WTC11 (cell line): ENCODE results near the gene RGS5. TPM values are rescaled to one million over a fixed set of nuclear protein-coding genes. Genes with fewer than 3 reads are reported as not detected.

Experiments used
- ATAC-seq: fragments of 200-7000 bp; cut with Tn5 transposase; 2 replicates; pipeline ENCODE4 v1.10.0; 2021; ENCODE audit warnings: mild to moderate bottlenecking, moderate library complexity
- CTCF ChIA-PET: fragments of 300-600 bp; sonication (Branson Sonifier 250); formaldehyde crosslinking; loops from one replicate; lab custom pipeline; 2021; ENCODE audit warnings: antibody characterized with exemption; lab: Charles Lee
- POLR2A ChIA-PET: fragments of 350-600 bp; sonication (Branson Sonifier 250); formaldehyde crosslinking; loops from one replicate; lab custom pipeline; 2021; ENCODE audit warnings: antibody characterized with exemption; lab: Charles Lee
- DNase-seq: peaks from one replicate; pipeline ENCODE4 v3.0.0; 2021; ENCODE audit warnings: low spot score
- H3K27ac Mint-ChIP-seq: 2 replicates; pipeline ENCODE4 v1.8.0; 2021; ENCODE audit warnings: mixed read lengths
- H3K27me3 Mint-ChIP-seq: 2 replicates; pipeline ENCODE4 v1.8.0; 2021; ENCODE audit warnings: low read depth, mild to moderate bottlenecking, moderate library complexity, mixed read lengths
- H3K36me3 Mint-ChIP-seq: 2 replicates; pipeline ENCODE4 v1.8.0; 2021; ENCODE audit warnings: mixed read lengths
- H3K4me1 Mint-ChIP-seq: 2 replicates; pipeline ENCODE4 v1.8.0; 2022; ENCODE audit warnings: mixed read lengths
- H3K4me3 Mint-ChIP-seq: 2 replicates; pipeline ENCODE4 v1.8.0; 2021; ENCODE audit warnings: mild to moderate bottlenecking, moderate library complexity, mixed read lengths
- H3K9me3 Mint-ChIP-seq: 2 replicates; pipeline ENCODE4 v1.8.0; 2021; ENCODE audit warnings: mixed read lengths
- ATF1 ChIP-seq: sonication (generic); formaldehyde crosslinking; IDR thresholded peaks from 2 replicates; pipeline ENCODE4 v1.8.1; 2023; ENCODE audit warnings: mild to moderate bottlenecking, moderate library complexity, missing genetic modification reagents
- ETV6 ChIP-seq: sonication (generic); formaldehyde crosslinking; IDR thresholded peaks from 2 replicates; pipeline ENCODE4 v1.8.1; 2022; ENCODE audit warnings: mild to moderate bottlenecking, missing genetic modification reagents
- GTF2I ChIP-seq: fragments of 250-450 bp; sonication (Bioruptor Pico); conservative IDR thresholded peaks from 2 replicates; pipeline ENCODE4 v1.4.0; 2021; ENCODE audit warnings: mild to moderate bottlenecking
- HMGA2 ChIP-seq: fragments of 250-450 bp; sonication (Bioruptor Pico); IDR thresholded peaks from 2 replicates; pipeline ENCODE4 v1.4.0; 2021; ENCODE audit warnings: mild to moderate bottlenecking, moderate library complexity
- KAT7 ChIP-seq: sonication (generic); formaldehyde crosslinking; IDR thresholded peaks from 2 replicates; pipeline ENCODE4 v1.8.1; 2023; ENCODE audit warnings: missing genetic modification reagents, mild to moderate bottlenecking, borderline replicate concordance
- MYBL2 ChIP-seq: sonication (generic); formaldehyde crosslinking; IDR thresholded peaks from 2 replicates; pipeline ENCODE4 v1.8.1; 2023; ENCODE audit warnings: mild to moderate bottlenecking, moderate library complexity, missing genetic modification reagents
- NFATC4 ChIP-seq: fragments of 250-450 bp; sonication (Bioruptor Pico); IDR thresholded peaks from 2 replicates; pipeline ENCODE4 v1.9.0; 2021; ENCODE audit warnings: mild to moderate bottlenecking
- NFYB ChIP-seq: sonication (generic); formaldehyde crosslinking; conservative IDR thresholded peaks from 2 replicates; pipeline ENCODE4 v1.8.0; 2022; ENCODE audit warnings: low read depth, missing genetic modification reagents
- NR1H2 ChIP-seq: sonication (generic); formaldehyde crosslinking; IDR thresholded peaks from 2 replicates; pipeline ENCODE4 v1.9.0; 2021; ENCODE audit warnings: mild to moderate bottlenecking, moderate library complexity, missing genetic modification reagents
- SMAD3 ChIP-seq: sonication (generic); formaldehyde crosslinking; IDR thresholded peaks from 2 replicates; pipeline ENCODE4 v1.8.0; 2022; ENCODE audit warnings: missing genetic modification reagents, mild to moderate bottlenecking, borderline replicate concordance
- TEAD4 ChIP-seq: sonication (generic); formaldehyde crosslinking; IDR thresholded peaks from 2 replicates; pipeline ENCODE4 v1.8.0; 2022; ENCODE audit warnings: mild to moderate bottlenecking, missing genetic modification reagents
- ZNF396 ChIP-seq: fragments of 250-450 bp; sonication (Bioruptor Pico); IDR thresholded peaks from 2 replicates; pipeline ENCODE4 v1.8.0; 2021; ENCODE audit warnings: mild to moderate bottlenecking, moderate library complexity, borderline replicate concordance
- total RNA-seq: library from RNA; stranded (reverse); gene quantifications from 3 replicates; pipeline ENCODE4 v1.2.3, GENCODE V29; 2021
- TF ChIP-seq, protein P1 (sequence below): fragments of 250-450 bp; sonication (Bioruptor Pico); IDR thresholded peaks from 2 replicates; pipeline ENCODE4 v1.9.0; 2021; ENCODE audit warnings: moderate library complexity, mild to moderate bottlenecking, inconsistent platforms, borderline replicate concordance
- TF ChIP-seq, protein P2 (sequence below): sonication (generic); formaldehyde crosslinking; IDR thresholded peaks from 2 replicates; pipeline ENCODE4 v1.8.1; 2023; ENCODE audit warnings: mild to moderate bottlenecking, moderate library complexity, missing genetic modification reagents
- TF ChIP-seq, protein P3 (sequence below): sonication (generic); formaldehyde crosslinking; IDR thresholded peaks from 2 replicates; pipeline ENCODE4 v1.8.0; 2023; ENCODE audit warnings: missing genetic modification reagents, mild to moderate bottlenecking, borderline replicate concordance
- TF ChIP-seq, protein P4 (sequence below): fragments of 250-450 bp; sonication (Bioruptor Pico); IDR thresholded peaks from 2 replicates; pipeline ENCODE4 v1.8.0; 2021; ENCODE audit warnings: mild to moderate bottlenecking
- TF ChIP-seq, protein P5 (sequence below): sonication (generic); formaldehyde crosslinking; IDR thresholded peaks from 2 replicates; pipeline ENCODE4 v1.8.1; 2022; ENCODE audit warnings: mild to moderate bottlenecking, missing genetic modification reagents, moderate library complexity, borderline replicate concordance
- TF ChIP-seq, protein P6 (sequence below): sonication (generic); formaldehyde crosslinking; IDR thresholded peaks from 2 replicates; pipeline ENCODE4 v1.8.1; 2023; ENCODE audit warnings: mild to moderate bottlenecking, missing genetic modification reagents, moderate library complexity

RGS5 gene
- total RNA-seq, 1 experiment from 2014 or later: 23.6 TPM

DNA sequence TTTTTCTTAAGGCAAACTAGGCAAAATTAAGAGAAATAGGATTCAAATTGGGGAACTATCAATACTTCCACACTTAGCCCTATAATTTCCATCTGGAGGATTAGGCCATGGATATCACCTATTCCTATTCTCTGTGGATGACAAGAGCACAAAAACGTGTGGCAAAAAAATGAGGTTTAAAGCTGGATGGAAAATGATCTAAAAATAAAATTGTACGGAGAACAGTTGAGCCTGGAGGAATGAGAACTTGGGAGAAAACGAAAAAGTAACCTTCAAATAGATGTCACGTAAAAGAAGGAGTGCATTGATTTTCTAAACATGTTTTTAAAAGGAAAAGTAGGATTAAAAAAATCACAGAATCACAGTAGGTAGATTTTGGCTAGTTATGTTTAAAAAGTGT, 77.9 kb downstream of the RGS5 start:
- peaks cover 6% of the 10 kb centered on the region for H3K4me1 Mint-ChIP-seq
- H3K4me3 Mint-ChIP-seq: no peak overlapping the region
- H3K9me3 Mint-ChIP-seq: no peaks in the 10 kb centered on the region
- no peaks in the 10 kb centered on the region for H3K27me3 Mint-ChIP-seq
- ATAC-seq (no peak), DNase-seq (no peak)
- no peaks in the 10 kb centered on the region for H3K36me3 Mint-ChIP-seq
- H3K27ac Mint-ChIP-seq: no peak overlapping the region
- TF ChIP-seq, protein P1, sequence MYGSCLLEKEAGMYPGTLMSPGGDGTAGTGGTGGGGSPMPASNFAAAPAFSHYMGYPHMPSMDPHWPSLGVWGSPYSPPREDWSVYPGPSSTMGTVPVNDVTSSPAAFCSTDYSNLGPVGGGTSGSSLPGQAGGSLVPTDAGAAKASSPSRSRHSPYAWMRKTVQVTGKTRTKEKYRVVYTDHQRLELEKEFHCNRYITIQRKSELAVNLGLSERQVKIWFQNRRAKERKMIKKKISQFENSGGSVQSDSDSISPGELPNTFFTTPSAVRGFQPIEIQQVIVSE (CRISPR knock-in tag): no peak
- TF ChIP-seq NR1H2 (CRISPR knock-in tag): no peak
- TF ChIP-seq TEAD4 (CRISPR knock-in tag): no peak
- TF ChIP-seq, protein P2, sequence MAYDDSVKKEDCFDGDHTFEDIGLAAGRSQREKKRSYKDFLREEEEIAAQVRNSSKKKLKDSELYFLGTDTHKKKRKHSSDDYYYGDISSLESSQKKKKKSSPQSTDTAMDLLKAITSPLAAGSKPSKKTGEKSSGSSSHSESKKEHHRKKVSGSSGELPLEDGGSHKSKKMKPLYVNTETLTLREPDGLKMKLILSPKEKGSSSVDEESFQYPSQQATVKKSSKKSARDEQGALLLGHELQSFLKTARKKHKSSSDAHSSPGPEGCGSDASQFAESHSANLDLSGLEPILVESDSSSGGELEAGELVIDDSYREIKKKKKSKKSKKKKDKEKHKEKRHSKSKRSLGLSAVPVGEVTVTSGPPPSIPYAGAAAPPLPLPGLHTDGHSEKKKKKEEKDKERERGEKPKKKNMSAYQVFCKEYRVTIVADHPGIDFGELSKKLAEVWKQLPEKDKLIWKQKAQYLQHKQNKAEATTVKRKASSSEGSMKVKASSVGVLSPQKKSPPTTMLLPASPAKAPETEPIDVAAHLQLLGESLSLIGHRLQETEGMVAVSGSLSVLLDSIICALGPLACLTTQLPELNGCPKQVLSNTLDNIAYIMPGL: no peak
- TF ChIP-seq KAT7 (CRISPR knock-in tag): no peak
- TF ChIP-seq MYBL2 (CRISPR knock-in tag): no peak
- no peak for TF ChIP-seq NFATC4 (CRISPR knock-in tag)
- CTCF ChIA-PET: no interaction called here
- POLR2A ChIA-PET: no interaction called here

DNA sequence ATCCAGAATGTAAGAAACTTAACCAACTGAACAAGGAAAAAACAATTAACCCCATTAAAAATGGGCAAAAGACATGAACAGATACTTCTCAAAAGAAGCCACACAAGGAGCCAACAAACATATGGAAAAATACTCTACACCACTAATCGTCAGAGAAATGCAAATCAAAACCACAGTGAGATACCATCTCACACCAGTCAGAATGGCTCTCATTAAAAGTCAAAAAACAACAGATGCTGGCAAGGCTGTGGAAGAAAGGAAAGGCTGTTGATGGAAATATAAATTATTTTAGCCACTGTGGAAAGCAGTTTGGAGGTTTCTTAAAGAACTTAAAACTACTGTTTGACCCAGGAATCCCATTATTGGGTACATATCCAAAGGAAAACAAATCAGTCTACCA, 82.3 kb downstream of the RGS5 start:
- H3K27ac Mint-ChIP-seq: no peak overlapping the region
- H3K27me3 Mint-ChIP-seq: no peaks in the 10 kb centered on the region; the same call in 1 of the 2 replicates
- no peaks in the 10 kb centered on the region for H3K9me3 Mint-ChIP-seq
- no peak for ATAC-seq
- TF ChIP-seq, protein P3, sequence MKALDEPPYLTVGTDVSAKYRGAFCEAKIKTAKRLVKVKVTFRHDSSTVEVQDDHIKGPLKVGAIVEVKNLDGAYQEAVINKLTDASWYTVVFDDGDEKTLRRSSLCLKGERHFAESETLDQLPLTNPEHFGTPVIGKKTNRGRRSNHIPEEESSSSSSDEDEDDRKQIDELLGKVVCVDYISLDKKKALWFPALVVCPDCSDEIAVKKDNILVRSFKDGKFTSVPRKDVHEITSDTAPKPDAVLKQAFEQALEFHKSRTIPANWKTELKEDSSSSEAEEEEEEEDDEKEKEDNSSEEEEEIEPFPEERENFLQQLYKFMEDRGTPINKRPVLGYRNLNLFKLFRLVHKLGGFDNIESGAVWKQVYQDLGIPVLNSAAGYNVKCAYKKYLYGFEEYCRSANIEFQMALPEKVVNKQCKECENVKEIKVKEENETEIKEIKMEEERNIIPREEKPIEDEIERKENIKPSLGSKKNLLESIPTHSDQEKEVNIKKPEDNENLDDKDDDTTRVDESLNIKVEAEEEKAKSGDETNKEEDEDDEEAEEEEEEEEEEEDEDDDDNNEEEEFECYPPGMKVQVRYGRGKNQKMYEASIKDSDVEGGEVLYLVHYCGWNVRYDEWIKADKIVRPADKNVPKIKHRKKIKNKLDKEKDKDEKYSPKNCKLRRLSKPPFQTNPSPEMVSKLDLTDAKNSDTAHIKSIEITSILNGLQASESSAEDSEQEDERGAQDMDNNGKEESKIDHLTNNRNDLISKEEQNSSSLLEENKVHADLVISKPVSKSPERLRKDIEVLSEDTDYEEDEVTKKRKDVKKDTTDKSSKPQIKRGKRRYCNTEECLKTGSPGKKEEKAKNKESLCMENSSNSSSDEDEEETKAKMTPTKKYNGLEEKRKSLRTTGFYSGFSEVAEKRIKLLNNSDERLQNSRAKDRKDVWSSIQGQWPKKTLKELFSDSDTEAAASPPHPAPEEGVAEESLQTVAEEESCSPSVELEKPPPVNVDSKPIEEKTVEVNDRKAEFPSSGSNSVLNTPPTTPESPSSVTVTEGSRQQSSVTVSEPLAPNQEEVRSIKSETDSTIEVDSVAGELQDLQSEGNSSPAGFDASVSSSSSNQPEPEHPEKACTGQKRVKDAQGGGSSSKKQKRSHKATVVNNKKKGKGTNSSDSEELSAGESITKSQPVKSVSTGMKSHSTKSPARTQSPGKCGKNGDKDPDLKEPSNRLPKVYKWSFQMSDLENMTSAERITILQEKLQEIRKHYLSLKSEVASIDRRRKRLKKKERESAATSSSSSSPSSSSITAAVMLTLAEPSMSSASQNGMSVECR (CRISPR knock-in tag): no peak
- TF ChIP-seq ATF1 (CRISPR knock-in tag): no peak
- POLR2A ChIA-PET: no interaction called here
- no peak for DNase-seq
- H3K4me1 Mint-ChIP-seq: peaks cover 7% of the 10 kb centered on the region
- CTCF ChIA-PET: no interaction called here
- no peak overlapping the region for H3K4me3 Mint-ChIP-seq
- no peaks in the 10 kb centered on the region for H3K36me3 Mint-ChIP-seq

DNA sequence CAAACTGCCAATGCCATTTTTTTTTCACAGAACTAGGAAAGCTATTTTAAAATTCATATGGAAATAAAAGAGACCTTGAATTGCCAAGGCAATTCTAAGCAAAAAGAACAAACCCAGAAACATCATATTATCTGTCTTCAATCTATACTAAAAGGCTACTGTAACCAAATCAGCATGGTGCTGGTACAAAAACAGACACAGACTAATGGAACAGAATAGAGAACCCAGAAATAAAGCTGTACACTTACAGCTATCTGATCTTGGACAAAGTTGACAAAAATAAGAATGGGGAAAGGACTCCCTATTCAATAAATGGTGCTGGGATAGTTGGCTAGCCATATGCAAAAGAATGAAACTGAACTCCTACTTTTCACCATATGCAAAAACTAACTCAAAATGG, 83.0 kb downstream of the RGS5 start:
- Mint-ChIP-seq H3K27ac (no peak overlapping the region), H3K9me3 (no peaks in the 10 kb centered on the region), H3K36me3 (no peaks in the 10 kb centered on the region), H3K4me3 (no peak overlapping the region), H3K4me1 (peaks cover 7% of the 10 kb centered on the region), H3K27me3 (no peaks in the 10 kb centered on the region; the same call in 1 of the 2 replicates)
- no peak for ATAC-seq
- CTCF ChIA-PET: no interaction called here
- POLR2A ChIA-PET: interaction anchor here (0.6 kb wide), 1 partner anchor 46 kb away, joined by 5 read pairs; no protein-coding TSS in a partner anchor
- no peak for DNase-seq
- TF ChIP-seq, protein P3 (CRISPR knock-in tag): no peak
- TF ChIP-seq HMGA2 (CRISPR knock-in tag) (no peak), GTF2I (CRISPR knock-in tag) (no peak), ZNF396 (CRISPR knock-in tag) (no peak), SMAD3 (CRISPR knock-in tag) (no peak), NFYB (CRISPR knock-in tag) (no peak), ETV6 (CRISPR knock-in tag) (no peak)
- TF ChIP-seq, protein P4, sequence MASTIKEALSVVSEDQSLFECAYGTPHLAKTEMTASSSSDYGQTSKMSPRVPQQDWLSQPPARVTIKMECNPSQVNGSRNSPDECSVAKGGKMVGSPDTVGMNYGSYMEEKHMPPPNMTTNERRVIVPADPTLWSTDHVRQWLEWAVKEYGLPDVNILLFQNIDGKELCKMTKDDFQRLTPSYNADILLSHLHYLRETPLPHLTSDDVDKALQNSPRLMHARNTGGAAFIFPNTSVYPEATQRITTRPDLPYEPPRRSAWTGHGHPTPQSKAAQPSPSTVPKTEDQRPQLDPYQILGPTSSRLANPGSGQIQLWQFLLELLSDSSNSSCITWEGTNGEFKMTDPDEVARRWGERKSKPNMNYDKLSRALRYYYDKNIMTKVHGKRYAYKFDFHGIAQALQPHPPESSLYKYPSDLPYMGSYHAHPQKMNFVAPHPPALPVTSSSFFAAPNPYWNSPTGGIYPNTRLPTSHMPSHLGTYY: no peak
- TF ChIP-seq, protein P5, sequence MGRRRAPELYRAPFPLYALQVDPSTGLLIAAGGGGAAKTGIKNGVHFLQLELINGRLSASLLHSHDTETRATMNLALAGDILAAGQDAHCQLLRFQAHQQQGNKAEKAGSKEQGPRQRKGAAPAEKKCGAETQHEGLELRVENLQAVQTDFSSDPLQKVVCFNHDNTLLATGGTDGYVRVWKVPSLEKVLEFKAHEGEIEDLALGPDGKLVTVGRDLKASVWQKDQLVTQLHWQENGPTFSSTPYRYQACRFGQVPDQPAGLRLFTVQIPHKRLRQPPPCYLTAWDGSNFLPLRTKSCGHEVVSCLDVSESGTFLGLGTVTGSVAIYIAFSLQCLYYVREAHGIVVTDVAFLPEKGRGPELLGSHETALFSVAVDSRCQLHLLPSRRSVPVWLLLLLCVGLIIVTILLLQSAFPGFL (CRISPR knock-in tag): no peak
- TF ChIP-seq, protein P6, sequence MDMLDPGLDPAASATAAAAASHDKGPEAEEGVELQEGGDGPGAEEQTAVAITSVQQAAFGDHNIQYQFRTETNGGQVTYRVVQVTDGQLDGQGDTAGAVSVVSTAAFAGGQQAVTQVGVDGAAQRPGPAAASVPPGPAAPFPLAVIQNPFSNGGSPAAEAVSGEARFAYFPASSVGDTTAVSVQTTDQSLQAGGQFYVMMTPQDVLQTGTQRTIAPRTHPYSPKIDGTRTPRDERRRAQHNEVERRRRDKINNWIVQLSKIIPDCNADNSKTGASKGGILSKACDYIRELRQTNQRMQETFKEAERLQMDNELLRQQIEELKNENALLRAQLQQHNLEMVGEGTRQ (CRISPR knock-in tag): no peak
